ENCODE results near the gene CXCL11. TPM values are rescaled to one million over a fixed set of nuclear protein-coding genes. Genes with fewer than 3 reads are reported as not detected.

The CXCL11 gene
- total RNA-seq, 2 experiments from 2014 or later = 0.40 to 0.53 TPM

DNA sequence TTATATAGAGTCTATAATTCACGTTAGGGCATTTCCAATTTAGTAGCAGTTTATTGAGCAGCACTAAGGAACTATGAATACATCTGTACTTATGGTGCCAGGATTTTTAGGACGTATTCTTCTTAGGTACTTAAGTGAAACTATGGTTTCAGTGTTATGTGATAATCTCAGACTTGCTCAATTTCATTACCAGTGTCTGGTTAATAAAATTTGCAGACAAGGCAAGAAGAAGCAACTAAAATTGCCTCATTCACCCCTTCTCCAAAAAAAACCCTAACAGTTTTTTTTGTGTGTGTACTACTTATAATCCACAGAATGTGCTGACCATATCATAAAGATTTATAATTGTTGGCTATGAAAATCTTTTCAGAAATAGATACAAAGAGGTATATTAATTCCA is 6.6 kb downstream of the CXCL11 start:
- ATAC-seq (no peak), DNase-seq (no peak)
- H3K4me1 Mint-ChIP-seq = peaks cover 21% of the 10 kb centered on the region
- no peaks in the 10 kb centered on the region for H3K9me3 Mint-ChIP-seq (ENCODE audit: low read depth)
- peaks cover 10% of the 10 kb centered on the region for H3K36me3 Mint-ChIP-seq
- CTCF ChIA-PET = no interaction called here
- peaks cover 33% of the 10 kb centered on the region for H3K27me3 Mint-ChIP-seq
- no peak overlapping the region for H3K4me3 Mint-ChIP-seq
- H3K27ac Mint-ChIP-seq = no peak overlapping the region

DNA sequence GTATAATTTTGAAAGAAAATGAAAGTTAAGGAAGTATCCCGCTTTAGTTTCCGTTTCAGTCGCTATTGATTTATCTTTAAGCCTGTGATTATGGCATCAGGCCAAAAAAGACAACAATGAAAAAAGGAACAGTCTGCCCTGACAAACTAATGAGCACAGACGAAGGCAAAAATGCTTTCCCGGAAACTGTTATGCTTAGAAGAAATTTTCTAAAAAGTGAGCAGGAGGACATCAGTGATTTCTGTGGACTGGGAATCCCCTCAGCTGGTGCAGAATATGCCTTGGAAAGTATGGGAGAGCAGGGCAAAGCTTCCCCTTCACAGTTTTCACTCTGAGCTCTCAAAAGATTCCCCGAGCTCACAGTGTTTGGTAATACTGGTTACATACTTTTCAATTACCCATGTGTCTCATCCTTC is 7.5 kb downstream of the CXCL11 start:
- DNase-seq = no peak
- Mint-ChIP-seq H3K4me3 (peak overlapping the region; percentile 18), H3K4me1 (peaks cover 25% of the 10 kb centered on the region), H3K27ac (peak overlapping the region; percentile 16), H3K36me3 (peaks cover 10% of the 10 kb centered on the region), H3K9me3 (ENCODE audit: low read depth) (no peaks in the 10 kb centered on the region), H3K27me3 (peaks cover 30% of the 10 kb centered on the region)
- no peak for ATAC-seq
- CTCF ChIA-PET = no interaction called here

GRCh38 chr4:76024065-76024464 is 11.8 kb downstream of the CXCL11 start:
- CTCF ChIA-PET = interaction anchor here (0.9 kb wide), 1 partner anchor 35 kb away, joined by 4 read pairs; no protein-coding TSS in a partner anchor
- no peak overlapping the region for H3K4me3 Mint-ChIP-seq
- peaks cover 39% of the 10 kb centered on the region for H3K4me1 Mint-ChIP-seq
- no peak for DNase-seq
- peaks cover 13% of the 10 kb centered on the region for H3K36me3 Mint-ChIP-seq
- no peaks in the 10 kb centered on the region for H3K9me3 Mint-ChIP-seq (ENCODE audit: low read depth)
- peaks cover 10% of the 10 kb centered on the region for H3K27me3 Mint-ChIP-seq
- no peak overlapping the region for H3K27ac Mint-ChIP-seq
- no peak for ATAC-seq

DNA sequence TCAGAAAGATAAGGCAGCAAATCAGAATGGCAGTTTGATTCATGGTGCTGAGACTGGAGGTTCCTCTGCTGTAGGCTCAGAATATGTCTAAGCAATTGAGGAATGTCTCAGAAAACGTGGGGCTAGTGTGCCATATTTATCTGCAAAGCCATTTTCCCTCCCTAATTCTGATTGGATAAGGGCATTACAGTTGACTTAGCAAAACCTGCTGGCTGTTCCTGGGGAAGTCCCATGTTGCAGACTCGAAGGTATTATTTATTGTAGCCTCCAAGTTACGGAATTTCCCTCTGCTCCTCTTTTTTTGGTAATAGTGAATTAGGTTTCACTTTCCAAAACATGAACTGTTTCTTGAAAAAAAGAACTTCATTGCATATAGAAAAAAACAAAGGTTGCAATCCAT is 12.5 kb downstream of the CXCL11 start, which contains the start of gene CXCL10:
Gene CXCL10 (minus strand): TSS at position 109 of the 400 bp plus-strand sequence. CDS start 66 bp downstream, at position 43.
- DNase-seq = no peak
- no peak for ATAC-seq
- CTCF ChIA-PET = no interaction called here
- Mint-ChIP-seq H3K36me3 (peaks cover 11% of the 10 kb centered on the region), H3K4me3 (no peak within 1 kb of the TSS), H3K4me1 (peaks cover 35% of the 10 kb centered on the region), H3K27ac (no peak within 1 kb of the TSS), H3K9me3 (ENCODE audit: low read depth) (no peaks in the 10 kb centered on the region), H3K27me3 (peaks cover 6% of the 10 kb centered on the region)

DNA sequence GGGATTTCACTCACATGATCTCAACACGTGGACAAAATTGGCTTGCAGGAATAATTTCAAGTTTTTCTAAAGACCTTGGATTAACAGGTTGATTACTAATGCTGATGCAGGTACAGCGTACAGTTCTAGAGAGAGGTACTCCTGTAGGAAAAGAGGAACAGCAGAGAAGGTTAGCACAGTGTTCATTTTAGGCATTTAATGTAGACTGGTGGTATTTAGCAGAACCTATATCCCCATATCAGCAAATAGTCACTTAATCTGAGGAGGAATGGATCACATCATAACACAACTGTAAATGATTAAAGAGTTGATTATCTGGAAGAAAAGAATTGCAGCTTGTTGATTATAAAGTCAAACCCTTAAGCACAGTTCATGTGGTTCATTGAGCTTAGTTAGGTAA is 13.2 kb downstream of the CXCL11 start:
- peaks cover 15% of the 10 kb centered on the region for H3K36me3 Mint-ChIP-seq
- ATAC-seq (no peak), DNase-seq (no peak)
- H3K4me3 Mint-ChIP-seq = no peak overlapping the region
- peaks cover 30% of the 10 kb centered on the region for H3K4me1 Mint-ChIP-seq
- CTCF ChIA-PET = no interaction called here
- peaks cover 4% of the 10 kb centered on the region for H3K27me3 Mint-ChIP-seq
- H3K27ac Mint-ChIP-seq = no peak overlapping the region
- no peaks in the 10 kb centered on the region for H3K9me3 Mint-ChIP-seq (ENCODE audit: low read depth)

DNA sequence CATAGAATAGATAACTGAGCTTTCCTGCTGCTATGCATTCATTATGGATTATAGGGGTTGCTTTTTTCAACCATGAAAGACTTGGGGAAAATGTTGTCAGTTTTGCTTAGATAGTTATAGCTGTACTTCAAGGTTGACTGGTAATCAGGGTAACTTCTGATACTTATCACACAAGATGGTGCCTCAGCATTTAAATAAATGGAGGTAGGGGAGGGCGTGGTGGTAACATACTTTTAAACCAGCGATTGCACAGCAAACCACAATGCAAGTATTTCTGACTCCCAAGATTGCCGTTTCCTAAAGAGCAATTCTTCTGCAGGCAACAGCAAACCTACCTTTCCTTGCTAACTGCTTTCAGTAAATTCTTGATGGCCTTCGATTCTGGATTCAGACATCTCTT is 13.8 kb downstream of the CXCL11 start:
- Mint-ChIP-seq H3K4me1 (peaks cover 32% of the 10 kb centered on the region), H3K36me3 (peaks cover 15% of the 10 kb centered on the region), H3K4me3 (no peak overlapping the region), H3K27me3 (peaks cover 4% of the 10 kb centered on the region), H3K9me3 (ENCODE audit: low read depth) (no peaks in the 10 kb centered on the region), H3K27ac (no peak overlapping the region)
- CTCF ChIA-PET = no interaction called here
- ATAC-seq = no peak
- DNase-seq = no peak

DNA sequence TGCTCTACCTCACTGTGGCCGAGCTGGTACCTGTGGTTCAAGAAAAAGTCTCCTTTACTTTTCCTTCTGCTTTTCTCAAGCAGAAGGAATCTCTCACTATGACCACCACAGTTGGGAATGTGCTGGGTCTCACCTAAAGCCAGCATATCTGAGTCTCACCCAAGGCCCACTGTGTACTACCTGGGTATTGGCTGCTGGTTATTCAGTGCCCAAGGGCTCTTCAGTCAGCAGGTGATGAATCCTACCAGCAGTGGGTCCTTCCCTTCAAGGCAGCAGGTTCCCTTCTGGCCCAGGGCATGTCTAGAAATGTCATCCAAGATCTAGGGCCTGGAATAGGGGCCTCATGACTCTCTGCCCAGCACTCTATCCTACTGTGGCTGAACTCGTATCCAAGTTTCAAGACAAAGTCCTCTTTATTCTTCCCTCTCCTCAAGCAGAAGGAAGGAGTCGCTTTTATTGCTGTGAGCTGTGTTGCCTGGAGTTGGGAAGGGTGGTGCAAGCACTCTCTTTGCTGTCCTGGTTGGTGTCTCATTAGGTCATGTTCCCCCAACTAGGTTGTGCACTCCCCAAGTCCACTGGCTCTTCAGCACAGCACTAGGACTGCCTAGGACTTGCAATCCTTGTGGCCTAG is 18.7 kb downstream of the CXCL11 start:
- Mint-ChIP-seq H3K4me1 (peaks cover 39% of the 10 kb centered on the region), H3K27me3 (no peaks in the 10 kb centered on the region), H3K4me3 (no peak overlapping the region), H3K9me3 (ENCODE audit: low read depth) (no peaks in the 10 kb centered on the region), H3K36me3 (peaks cover 16% of the 10 kb centered on the region), H3K27ac (no peak overlapping the region)
- ATAC-seq = no peak
- CTCF ChIA-PET = interaction anchor here (1.0 to 1.2 kb wide), 2 partner anchors 20 to 37 kb away, joined by 3 read pairs; no protein-coding TSS in a partner anchor
- DNase-seq = no peak

DNA sequence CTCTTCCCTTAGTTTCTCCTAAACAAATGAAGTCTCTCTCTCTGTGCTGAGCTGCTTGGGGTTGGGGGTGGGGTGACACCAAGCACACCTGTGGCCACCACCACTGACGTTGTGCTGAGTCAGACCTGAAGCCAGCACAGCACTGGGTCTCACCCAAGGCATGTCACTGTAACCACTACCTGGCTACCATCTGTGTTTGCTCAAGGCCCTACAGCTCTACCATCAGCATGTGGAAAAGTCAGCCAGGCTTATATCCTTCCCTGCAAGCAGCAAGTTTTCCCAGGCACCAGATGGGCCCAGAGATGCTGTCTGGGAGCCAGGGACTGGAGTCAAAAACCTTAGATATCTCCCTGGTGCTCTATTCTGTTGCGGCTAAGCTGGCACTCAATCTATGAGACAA is 19.5 kb downstream of the CXCL11 start:
- no peaks in the 10 kb centered on the region for H3K27me3 Mint-ChIP-seq
- CTCF ChIA-PET = interaction anchor here (0.8 to 1.2 kb wide), 4 partner anchors 19 to 45 kb away, joined by 3 read pairs; no protein-coding TSS in a partner anchor
- H3K27ac Mint-ChIP-seq = no peak overlapping the region
- ATAC-seq (peak; percentile 86), DNase-seq (peak; percentile 80)
- H3K9me3 Mint-ChIP-seq (ENCODE audit: low read depth) = no peaks in the 10 kb centered on the region
- H3K36me3 Mint-ChIP-seq = peaks cover 13% of the 10 kb centered on the region
- peaks cover 41% of the 10 kb centered on the region for H3K4me1 Mint-ChIP-seq
- H3K4me3 Mint-ChIP-seq = no peak overlapping the region

- peaks cover 34% of the 10 kb centered on the region for H3K4me1 Mint-ChIP-seq
- H3K36me3 Mint-ChIP-seq = peaks cover 12% of the 10 kb centered on the region
- no peaks in the 10 kb centered on the region for H3K9me3 Mint-ChIP-seq (ENCODE audit: low read depth)
- CTCF ChIA-PET = interaction anchor here (0.9 to 2.0 kb wide), 2 partner anchors 18 to 23 kb away, joined by 3 to 10 read pairs; no protein-coding TSS in a partner anchor
- ATAC-seq (no peak), DNase-seq (no peak)
- no peak overlapping the region for H3K27ac Mint-ChIP-seq
- peaks cover 3% of the 10 kb centered on the region for H3K27me3 Mint-ChIP-seq
- H3K4me3 Mint-ChIP-seq = no peak overlapping the region
Observed at GRCh38 chr4:76013540-76013939, 22.3 kb downstream of the CXCL11 start.

GRCh38 chr4:76012388-76012801 is 23.5 kb downstream of the CXCL11 start:
- Mint-ChIP-seq H3K36me3 (peaks cover 8% of the 10 kb centered on the region), H3K4me3 (no peak overlapping the region), H3K27ac (no peak overlapping the region), H3K27me3 (peaks cover 11% of the 10 kb centered on the region), H3K4me1 (peaks cover 33% of the 10 kb centered on the region), H3K9me3 (ENCODE audit: low read depth) (no peaks in the 10 kb centered on the region)
- no peak for DNase-seq
- no peak for ATAC-seq
- CTCF ChIA-PET = no interaction called here

GRCh38 chr4:76011700-76012387 is 24.0 kb downstream of the CXCL11 start:
- Mint-ChIP-seq H3K27me3 (peaks cover 17% of the 10 kb centered on the region), H3K9me3 (ENCODE audit: low read depth) (no peaks in the 10 kb centered on the region), H3K4me3 (no peak overlapping the region), H3K4me1 (peaks cover 28% of the 10 kb centered on the region), H3K36me3 (peaks cover 8% of the 10 kb centered on the region), H3K27ac (no peak overlapping the region)
- no peak for DNase-seq
- ATAC-seq = no peak
- CTCF ChIA-PET = no interaction called here

DNA sequence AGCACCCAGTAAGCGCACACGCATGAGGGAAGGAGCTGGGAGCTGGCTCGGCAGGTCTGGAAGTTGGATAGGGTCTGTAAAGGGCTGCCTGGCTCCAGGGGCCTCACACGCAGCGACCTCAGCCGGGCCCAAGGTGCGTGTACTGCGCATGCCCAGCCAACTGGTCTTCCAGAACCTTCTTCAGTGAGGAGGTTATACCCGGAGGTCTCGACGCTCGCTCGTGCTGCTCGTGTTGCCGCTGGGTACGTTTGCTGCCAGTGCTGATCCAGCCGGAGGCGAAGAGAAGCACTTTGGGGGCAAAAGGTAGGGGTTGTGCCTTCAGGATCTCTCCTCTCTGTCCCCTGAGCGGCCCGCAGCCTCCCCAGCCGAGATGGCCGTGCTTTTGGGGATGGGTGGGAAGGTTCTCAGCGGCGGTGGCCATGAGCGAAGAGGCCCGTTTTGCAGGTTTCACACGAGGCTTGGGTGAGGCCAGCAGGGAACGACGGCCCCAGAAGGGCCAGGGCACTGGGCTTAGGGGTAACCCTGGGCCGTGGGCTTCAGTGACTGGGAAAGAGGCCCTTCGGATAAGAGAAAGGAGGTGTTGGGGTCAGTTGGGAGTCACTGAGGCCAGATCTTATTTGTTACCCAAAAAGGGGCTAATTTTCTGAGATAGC is 24.7 kb downstream of the CXCL11 start:
- Mint-ChIP-seq H3K36me3 (peaks cover 7% of the 10 kb centered on the region), H3K4me1 (peaks cover 21% of the 10 kb centered on the region), H3K9me3 (ENCODE audit: low read depth) (no peaks in the 10 kb centered on the region), H3K27ac (no peak overlapping the region), H3K27me3 (peaks cover 20% of the 10 kb centered on the region), H3K4me3 (no peak overlapping the region)
- CTCF ChIA-PET = interaction anchor here (1.7 kb wide), 1 partner anchor 15 kb away, joined by 6 read pairs; no protein-coding TSS in a partner anchor
- DNase-seq = no peak
- ATAC-seq = no peak

- Mint-ChIP-seq H3K36me3 (peaks cover 9% of the 10 kb centered on the region), H3K4me1 (peaks cover 17% of the 10 kb centered on the region), H3K4me3 (no peak overlapping the region), H3K27ac (no peak overlapping the region), H3K9me3 (ENCODE audit: low read depth) (no peaks in the 10 kb centered on the region), H3K27me3 (peaks cover 25% of the 10 kb centered on the region)
- DNase-seq (no peak), ATAC-seq (no peak)
- CTCF ChIA-PET = interaction anchor here (1.0 to 1.7 kb wide), 2 partner anchors 13 to 15 kb away, joined by 3 to 6 read pairs; no protein-coding TSS in a partner anchor
Observed at GRCh38 chr4:76010576-76010975, 25.3 kb downstream of the CXCL11 start.
